Bronchial epithelial cell (primary cell): ENCODE results near the gene B4GAT1. TPM values are rescaled to one million over a fixed set of nuclear protein-coding genes. Genes with fewer than 3 reads are reported as not detected.

Source experiments
- DNase-seq: peaks from one replicate; pipeline ENCODE4 v3.0.0-alpha.2; 2010; ENCODE audit warnings: low read depth
- FAIRE-seq: peaks from 2 replicates; lab custom pipeline; 2011; peaks lifted over from hg19 to GRCh38; lab: Jason Lieb, UNC
- H3K27me3 ChIP-seq: 2 replicates; pipeline ENCODE4 v1.5.1; 2011; ENCODE audit warnings: low read length; ENCODE audit not compliant: control insufficient read depth, insufficient read depth
- H3K36me3 ChIP-seq: 2 replicates; pipeline ENCODE4 v1.5.1; 2011; ENCODE audit warnings: low read length; ENCODE audit not compliant: control insufficient read depth, insufficient read depth
- H3K4me3 ChIP-seq: 2 replicates; pipeline ENCODE4 v1.5.1; 2011; ENCODE audit warnings: mild to moderate bottlenecking, low read depth, low read length, control low read depth
- CTCF ChIP-seq: IDR thresholded peaks from 2 replicates; pipeline ENCODE4 v1.5.1; 2011; ENCODE audit warnings: mild to moderate bottlenecking, moderate library complexity, low read length, control low read depth, inconsistent platforms; ENCODE audit not compliant: insufficient read depth, severe bottlenecking
- total RNA-seq: library from RNA; depleted of rRNA; stranded (reverse); fragments of >200 nt; gene quantifications from 2 replicates; pipeline ENCODE4 v1.2.1, GENCODE V29; 2014

Gene B4GAT1
- total RNA-seq, 1 donor from 2014 or later, result 10.8 TPM

GRCh38 chr11:66333896-66334604, 13.4 kb downstream of the B4GAT1 start:
- DNase-seq (no peak), FAIRE-seq (no peak)
- no peak for TF ChIP-seq CTCF
- Histone ChIP-seq H3K4me3 (no peak overlapping the region), H3K36me3 (peaks cover 43% of the 10 kb centered on the region), H3K27me3 (no peaks in the 10 kb centered on the region)

GRCh38 chr11:66333220-66333877, 14.1 kb downstream of the B4GAT1 start:
- FAIRE-seq (peak; percentile 28), DNase-seq (no peak)
- H3K36me3 ChIP-seq, result peaks cover 38% of the 10 kb centered on the region
- H3K27me3 ChIP-seq, result no peaks in the 10 kb centered on the region
- H3K4me3 ChIP-seq, result no peak overlapping the region
- no peak for TF ChIP-seq CTCF

- FAIRE-seq (no peak), DNase-seq (no peak)
- Histone ChIP-seq H3K36me3 (peaks cover 38% of the 10 kb centered on the region), H3K27me3 (no peaks in the 10 kb centered on the region), H3K4me3 (no peak overlapping the region)
- TF ChIP-seq CTCF, result no peak
These were observed 14.8 kb downstream of the B4GAT1 start for GRCh38 chr11:66332371-66333219.

GRCh38 chr11:66331542-66332370, 15.7 kb downstream of the B4GAT1 start:
- FAIRE-seq (no peak), DNase-seq (no peak)
- no peaks in the 10 kb centered on the region for H3K27me3 ChIP-seq
- peaks cover 38% of the 10 kb centered on the region for H3K36me3 ChIP-seq
- no peak for TF ChIP-seq CTCF
- no peak overlapping the region for H3K4me3 ChIP-seq

GRCh38 chr11:66330931-66331330, 16.5 kb downstream of the B4GAT1 start:
- FAIRE-seq (no peak), DNase-seq (no peak)
- H3K4me3 ChIP-seq, result no peak overlapping the region
- peaks cover 38% of the 10 kb centered on the region for H3K36me3 ChIP-seq
- no peak for TF ChIP-seq CTCF
- no peaks in the 10 kb centered on the region for H3K27me3 ChIP-seq
